Femur (tissue), 1 donor: ENCODE measurements around the gene GPR143.
A peak's percentile ranks its signal among the peaks of the same experiment; 100 is the strongest.

Experiments used
- DNase-seq: peaks from one replicate; pipeline ENCODE4 v3.0.0-alpha.2; 2017

GPR143 gene

DNA sequence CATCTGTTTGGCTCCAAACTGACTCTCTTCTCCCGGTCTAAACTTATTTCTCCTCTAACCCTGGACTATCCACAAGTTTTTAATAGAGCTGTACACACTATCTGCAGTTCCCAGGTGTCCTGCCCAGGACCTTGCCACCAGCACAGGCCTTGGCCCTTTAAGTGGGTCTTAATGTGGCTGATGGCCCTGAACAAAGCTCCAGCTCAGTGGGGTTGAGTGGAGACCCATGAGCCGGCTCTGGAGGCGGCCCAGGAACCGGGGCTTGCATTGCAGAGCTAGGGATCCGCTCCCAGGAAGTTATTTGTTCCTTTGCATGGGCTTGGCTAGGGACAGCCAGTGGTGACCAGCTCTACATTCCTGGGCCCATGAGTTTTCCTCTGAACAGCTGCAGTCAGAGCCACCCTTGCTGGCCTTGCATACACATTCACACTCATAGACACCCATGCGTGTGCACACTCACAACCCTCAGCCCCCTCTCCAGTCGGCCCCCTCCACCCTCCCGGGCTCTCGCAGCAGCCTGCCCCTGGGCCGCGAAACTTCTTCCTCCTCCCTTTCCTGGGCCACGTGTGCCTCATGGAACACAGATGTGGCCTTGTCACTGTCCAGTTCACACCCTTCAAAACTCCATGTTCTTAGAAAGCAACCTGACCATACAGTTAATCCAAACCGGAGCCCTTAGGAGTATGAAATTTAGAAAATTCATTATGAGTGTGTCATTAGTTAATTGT lies 58.2 kb downstream of the GPR143 start:
- no peak for DNase-seq

DNA sequence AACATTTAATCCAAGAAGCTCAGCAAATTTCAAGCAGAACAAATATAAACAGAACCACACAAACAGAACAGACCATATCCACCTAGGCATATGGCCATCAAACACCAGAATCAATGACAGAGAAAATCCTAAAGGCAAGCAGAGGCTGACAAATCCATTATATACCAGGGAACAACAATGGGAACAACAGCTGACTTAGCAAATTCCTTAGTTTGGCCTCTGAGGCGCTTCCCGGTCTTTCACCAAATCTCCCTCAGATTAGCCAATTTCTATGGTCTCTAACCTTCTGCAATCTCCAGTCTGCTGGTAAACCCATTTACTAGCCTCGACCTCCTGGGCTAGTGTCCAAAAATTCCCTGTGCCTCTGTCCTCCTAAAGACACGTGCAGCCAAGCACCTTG lies 59.2 kb downstream of the GPR143 start:
- DNase-seq: no peak

DNA sequence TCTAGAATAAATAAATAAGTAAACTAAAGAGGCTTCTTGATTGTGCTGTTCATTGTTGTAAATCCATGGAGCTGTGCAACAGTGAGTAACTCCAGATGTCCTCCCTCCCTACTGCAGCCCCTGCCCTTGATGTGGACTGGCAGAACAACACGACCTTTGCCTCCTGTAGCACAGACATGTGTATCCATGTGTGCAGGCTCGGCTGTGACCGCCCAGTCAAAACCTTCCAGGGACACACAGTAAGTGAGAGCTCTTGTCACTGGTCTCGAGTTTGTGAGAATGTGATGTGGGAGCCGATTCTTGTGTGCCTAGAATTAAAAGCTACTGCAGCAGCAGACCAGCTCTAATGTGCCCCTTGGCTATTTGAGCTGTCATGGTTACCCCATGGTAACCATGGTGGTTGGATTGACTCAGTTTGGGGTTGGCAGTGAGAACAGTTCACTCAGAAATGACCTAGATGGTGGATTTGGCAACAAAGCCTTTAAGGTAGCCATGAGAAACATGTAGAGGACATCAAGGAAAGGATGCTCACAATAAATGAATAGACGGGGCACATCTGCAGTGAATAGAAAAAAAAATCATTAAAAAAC lies 60.7 kb downstream of the GPR143 start:
- DNase-seq: no peak

DNA sequence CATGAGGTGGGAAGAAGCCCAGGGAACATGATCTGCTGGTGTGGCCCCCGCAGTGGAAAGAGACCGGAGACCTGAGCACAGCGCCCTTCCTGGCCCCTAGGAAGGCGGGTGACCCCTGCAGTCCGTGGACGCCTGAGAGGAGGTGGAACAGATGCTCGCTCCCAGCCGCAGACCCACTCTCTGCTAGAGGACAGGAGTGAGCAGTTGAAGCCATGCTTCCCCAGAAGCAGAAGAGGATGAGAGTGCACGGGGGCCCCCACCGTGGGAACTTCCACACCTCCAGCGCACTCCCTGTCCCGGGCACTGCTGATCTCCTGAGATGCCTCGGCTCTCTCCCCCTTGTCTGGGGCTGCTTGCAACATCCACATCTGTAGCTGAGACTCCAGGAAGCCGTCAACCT lies 62.2 kb downstream of the GPR143 start:
- DNase-seq: no peak

DNA sequence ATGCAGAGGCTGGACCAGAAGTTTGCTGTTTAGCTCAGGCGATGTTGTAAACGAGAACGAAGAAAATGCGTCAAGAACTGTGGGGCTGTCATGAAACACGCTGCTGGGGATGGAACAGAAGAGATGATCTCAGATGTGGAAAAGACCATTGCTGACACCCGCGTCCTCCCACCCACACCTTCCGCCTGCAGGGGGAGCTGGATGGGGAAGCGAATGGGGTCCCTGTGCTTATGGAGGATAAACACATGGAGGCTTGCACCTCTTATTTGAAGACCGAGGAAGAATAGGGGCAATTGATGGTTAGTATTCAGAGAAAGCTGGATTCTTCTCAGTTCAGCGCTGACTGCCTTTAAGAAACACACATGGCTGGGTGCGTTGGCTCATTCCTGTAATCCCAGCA lies 63.9 kb downstream of the GPR143 start:
- no peak for DNase-seq

DNA sequence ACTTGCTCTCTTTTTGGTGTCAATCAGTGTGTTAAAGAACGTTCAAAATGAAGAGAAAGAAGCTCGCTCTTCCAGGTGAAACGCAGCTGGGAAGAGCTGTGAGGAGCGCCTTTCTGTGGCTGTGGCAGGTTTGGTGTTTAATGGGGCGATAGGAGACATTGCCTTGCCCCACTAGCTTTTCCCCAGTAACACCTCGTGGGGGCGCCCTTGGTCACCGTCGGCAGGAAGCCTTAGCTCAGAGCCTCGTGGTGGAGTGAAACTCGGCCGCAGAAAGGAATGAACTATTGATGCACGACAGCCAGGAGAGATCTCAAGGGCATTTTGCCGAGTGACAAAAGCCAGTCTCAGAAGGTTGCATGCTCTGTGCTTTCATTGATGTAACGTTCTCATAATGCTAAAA lies 65.1 kb downstream of the GPR143 start:
- no peak for DNase-seq

DNA sequence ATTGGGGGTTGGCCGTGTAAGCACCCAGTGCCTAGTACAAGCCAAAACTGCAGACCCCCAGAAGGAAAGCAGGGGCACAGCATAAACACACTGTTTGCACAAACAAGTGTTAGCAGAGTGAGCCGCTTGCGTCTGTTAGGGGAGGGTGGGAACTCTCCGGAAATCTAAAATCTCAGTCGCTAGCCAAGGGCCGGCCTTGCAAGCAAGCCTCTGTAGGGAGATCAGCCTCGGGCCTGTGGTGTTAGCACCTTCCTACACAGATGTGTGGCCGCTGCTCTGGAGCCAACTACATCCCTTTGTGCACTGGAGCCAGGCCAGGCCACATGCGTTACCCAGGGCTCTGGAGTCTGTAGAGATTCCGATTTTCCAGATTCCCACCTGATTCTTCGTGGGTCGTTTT lies 67.1 kb downstream of the GPR143 start:
- DNase-seq: peak; percentile 42

DNA sequence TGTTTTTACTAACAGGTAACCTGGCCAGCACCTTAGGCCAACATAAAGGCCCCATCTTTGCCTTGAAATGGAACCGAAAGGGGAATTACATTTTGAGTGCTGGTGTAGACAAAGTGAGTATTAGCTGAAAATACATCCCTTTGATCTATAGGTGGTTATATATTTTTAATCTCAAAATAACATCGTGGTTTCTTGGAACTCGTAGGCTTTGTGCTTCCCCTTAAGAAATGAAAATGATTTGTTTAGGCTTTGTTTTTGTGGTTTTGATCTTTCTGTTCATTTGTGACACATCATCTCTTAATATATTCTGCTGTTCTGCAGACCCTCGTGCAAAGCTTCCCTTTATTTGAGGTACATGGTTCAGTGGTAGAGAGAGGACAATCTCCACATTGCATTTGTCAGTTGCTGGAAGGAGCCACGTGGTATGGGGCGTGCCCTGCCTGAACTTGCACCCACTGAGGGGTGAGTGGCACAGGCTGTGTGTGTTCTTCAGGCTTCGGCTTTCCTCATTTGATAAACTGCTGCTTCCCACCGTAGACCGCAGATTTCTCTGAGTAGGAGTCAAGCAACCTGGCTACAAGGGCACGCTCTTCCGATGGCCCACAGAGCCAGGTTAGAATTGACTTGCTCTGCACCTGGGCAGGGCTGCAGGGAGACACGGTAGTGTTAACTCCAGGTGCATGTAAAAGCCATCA lies 72.2 kb downstream of the GPR143 start:
- DNase-seq: no peak

DNA sequence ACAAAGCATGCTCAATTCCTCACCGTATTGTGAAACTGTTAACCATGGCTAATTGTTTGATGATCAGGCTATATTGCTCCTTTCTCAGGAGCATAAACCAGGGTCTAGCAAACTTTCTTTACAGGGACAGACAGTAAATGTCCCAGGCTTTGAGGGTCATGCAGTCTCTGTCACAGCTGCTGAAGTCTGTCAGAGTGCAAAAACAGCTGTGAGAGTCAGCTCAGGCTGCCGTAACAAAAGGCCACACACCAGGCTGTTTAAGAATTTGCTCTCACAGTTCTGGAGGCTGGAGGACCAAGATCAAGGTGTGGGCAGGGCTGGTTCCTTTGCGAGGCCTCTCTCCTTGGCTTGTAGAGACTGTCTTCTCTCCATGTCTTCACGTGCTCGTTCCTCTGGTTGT lies 75.6 kb downstream of the GPR143 start:
- no peak for DNase-seq

DNA sequence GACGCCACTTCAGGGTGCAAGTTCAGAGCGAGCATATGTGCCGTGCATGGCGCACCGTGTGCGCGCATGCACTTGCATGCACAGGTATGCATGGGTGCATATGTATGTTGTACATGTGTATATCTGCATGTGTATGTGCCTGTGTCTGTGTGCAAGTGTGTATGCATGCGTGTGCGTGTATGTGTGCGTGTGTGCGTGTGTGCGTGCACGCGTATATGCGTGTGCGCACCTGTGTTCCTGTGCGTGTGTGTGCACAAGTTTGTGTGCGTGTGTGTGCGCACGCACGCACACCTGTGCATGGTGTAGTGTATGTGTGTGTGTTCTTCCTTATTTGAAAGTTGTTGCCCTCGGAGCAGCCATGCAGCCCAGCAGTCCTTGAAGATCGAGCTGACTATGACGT lies 76.8 kb downstream of the GPR143 start:
- DNase-seq: no peak

DNA sequence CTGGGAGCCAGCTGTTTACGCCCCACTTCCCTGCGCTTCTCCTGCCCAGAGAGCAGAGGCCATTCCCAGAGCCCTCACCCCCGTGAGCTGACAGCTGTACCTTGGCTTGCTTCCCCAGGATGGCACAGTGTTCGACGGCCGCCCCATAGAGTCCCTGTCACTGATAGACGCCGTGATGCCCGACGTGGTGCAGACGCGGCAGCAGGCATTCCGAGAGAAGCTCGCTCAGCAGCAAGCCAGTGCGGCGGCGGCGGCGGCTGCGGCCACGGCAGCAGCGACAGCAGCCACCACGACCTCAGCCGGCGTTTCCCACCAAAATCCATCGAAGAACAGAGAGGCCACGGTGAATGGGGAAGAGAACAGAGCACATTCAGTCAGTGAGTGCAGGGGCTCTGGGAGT lies 77.7 kb downstream of the GPR143 start:
- no peak for DNase-seq

DNA sequence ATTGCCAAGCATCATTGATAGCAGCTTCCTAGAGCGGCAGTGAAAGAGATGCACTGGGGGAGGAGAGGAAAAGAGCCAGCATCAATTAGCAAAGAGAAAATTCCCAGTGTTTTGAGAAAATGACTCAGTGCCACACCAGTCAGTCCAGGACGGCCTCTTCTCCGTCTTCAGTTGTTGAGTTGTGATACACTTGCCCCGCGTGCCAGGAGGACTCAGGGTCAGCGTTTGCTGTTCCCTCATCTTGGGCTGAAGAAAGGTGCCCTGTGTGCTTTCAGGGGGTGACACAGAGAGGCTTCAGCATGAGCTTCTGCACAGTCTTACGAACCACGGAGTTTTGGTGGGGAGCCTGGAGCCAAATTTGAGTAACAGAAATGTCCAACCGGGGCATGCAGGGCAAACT lies 82.3 kb downstream of the GPR143 start:
- no peak for DNase-seq

DNA sequence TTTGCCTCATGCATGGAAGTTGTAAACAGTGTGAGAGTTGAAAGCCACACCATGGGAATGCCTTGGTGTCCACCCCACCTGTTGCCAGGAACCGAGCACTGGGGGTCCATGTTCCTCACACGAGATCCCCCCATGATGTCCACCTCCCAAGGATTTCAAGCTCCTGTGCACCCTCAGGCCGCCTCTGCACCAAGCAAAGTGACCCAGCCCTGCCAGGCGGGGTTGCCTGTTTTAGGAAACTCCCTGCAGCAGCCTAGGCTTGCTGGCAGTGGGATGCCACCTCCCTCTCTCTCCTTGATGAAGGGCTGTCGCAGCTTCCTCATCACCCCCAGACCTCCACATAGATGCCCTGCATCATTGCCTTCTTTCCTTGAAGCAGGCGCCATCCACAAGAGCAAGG lies 82.8 kb downstream of the GPR143 start:
- no peak for DNase-seq

DNA sequence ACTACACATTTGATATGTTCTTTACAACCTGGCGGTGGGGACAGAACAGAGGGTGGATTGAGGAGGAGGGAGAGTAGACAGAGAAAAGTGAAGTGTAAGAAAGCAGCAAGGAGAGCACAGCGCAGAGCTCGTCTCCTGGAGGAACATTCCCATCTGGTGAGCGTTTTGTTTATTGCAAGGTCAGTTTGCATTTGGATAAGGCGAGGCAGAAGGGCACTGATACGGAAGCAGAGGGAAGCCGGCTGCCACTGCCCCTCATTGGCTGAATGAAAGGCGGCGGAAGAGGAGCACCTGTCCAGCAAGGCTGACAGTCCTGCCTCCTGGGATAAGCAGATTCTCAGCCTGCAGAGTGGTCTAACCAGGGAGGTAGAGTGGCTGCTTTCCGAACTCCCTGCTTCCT lies 83.2 kb downstream of the GPR143 start:
- DNase-seq: peak; percentile 35

DNA sequence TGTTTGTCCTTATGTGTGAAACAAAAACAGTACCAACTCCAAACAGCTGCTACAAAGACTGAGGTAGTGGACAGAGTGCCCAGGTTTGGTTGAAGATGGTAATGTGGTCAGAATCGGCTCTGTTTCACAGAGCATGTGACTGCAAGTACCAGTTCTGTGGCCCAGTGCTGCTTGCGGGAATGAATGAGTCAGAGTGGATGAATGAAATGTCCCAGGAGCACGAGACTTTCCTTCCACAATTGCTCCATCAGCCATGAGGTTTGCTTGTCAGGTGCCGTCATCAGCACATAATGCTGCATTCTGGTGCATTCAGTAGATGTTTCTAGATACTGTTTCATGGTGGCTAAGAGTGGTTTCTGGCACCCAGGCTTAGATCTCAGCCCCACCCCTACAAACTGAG lies 84.2 kb downstream of the GPR143 start:
- no peak for DNase-seq

DNA sequence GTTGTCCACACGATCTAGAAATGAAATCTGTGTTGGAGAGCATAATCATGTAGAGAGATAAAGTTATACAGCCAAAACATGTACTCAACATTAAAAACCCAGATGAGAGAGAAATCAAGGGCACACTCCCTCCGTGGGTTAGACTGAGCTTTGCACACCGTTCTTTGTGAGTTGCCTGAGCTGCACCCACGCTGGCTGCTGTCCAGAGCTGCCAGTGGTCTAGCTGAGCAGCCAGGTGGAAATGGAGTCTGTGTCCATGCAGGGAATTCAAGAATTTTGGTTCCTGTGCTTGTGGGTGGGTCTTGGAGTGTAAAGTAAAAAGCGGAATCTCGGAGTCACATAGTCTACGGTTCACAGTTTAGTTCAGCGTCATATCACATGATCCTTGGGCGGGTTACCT lies 84.6 kb downstream of the GPR143 start:
- no peak for DNase-seq

DNA sequence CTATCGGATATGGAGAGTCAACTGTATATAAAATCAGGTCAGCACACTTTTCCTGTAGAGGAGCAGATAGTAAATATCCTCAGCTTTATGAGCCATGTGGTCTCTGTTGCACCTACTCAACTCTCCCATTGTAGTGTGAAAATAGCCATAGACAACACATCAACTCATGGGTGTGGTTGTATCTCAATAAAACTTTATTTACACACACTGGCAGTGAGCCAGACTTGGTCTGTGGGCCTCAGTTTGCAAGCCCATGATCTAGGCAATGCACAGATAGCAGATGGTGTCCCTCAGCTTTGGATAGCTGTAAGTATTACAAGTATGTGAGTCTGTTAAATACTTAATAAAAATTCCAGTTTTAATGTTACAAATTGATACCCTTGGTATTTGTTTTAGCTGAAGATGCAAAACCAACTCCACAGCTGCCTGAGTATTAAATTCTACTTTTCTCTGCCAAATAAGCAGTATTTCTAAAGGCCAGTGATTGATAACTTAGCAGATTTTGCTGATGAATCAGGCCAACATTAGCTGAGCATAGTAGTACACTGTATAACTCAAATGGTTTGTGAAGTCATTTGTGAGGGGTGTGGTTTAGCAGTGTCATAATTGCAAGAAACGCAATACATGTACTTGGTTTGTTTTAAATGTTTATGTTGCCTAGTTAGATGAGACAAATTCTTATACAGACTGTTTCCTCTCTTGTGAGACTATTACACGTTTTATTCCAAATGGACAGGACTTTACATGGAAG lies 87.3 kb downstream of the GPR143 start:
- DNase-seq: no peak

DNA sequence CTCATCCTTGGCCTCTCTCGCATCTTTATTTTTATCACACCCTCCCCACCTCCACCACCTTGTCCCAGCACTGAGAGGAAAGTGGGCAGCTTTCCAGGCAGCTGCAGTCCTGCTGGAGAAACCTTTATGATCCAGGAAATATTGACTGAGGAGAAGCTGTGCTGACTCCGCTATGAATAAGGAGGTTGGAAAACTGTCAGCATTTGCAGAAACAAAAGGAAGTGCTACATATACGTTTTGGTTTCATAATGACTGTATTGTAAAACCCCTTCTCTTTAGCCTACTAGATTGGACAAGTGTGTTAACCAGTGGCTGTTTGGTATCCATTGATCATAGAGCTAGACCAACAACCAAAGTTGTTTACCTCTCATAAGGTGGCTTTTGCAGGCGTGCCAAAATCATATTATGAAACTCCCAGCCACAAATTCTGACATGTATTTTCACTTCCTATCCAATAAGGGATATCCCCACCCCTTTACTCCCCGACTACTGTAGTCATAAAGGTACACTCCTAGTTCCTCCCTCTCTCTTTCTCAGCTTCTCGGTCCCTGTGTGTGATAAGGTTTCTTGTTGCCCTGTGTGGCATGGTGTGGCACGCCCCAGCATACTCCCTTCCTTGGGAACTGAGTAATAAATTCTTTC lies 88.4 kb downstream of the GPR143 start:
- peak; percentile 82 for DNase-seq

DNA sequence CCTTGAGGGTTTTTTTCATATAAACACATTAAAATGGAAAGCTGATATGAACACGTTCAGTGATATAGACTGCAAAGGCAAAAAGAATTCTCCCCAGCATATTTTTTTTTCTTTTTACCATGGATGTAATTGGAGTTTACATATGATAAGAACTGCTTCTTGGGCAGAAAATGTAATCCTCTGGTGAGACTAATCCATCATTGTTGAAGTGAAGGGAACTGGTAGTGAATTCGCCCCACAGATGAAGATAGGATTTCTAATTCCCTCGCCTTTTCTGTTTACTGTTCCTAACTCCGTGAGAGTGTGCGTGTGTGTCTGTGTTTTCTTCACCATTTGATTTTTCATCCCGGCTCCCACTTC lies 88.9 kb downstream of the GPR143 start:
- DNase-seq: no peak

DNA sequence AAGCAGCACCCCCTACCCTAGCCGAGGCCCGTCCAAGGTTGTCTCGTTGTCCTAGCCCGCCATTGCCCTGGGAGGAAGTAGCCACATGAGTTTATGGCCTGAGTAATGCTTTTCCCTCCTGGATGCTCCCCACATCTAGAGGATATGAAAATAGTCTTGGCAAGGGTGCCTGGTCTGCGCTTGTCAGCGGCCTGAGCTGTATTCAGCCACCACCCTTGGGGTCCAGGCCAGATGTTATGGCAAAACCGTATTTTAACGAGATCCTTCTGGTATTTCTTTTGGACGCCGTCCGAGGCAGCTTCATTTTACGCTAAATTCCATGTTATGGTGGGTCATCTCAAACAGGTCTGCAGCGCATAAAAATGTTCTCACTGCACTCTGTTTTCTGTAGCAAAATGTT lies 89.3 kb downstream of the GPR143 start:
- DNase-seq: peak; percentile 84
